Right forelimb (tissue), 1 donor: ENCODE data around the gene FBF1.
"Not testable (repeated sequence)": the region's sequence is repeated elsewhere in the genome, so short reads cannot be mapped to it uniquely, and the experiment has no call there.

Source experiments
- DNase-seq: peaks from one replicate; pipeline ENCODE4 v3.0.0-alpha.2; 2018

The FBF1 gene

GRCh38 chr17:75893305-75894048 is 47.4 kb downstream of the FBF1 start:
- no peak for DNase-seq

GRCh38 chr17:75892556-75893224 is 48.2 kb downstream of the FBF1 start:
- no peak for DNase-seq

GRCh38 chr17:75891605-75892555 is 49.0 kb downstream of the FBF1 start:
- DNase-seq: no peak

GRCh38 chr17:75891022-75891604 is 49.7 kb downstream of the FBF1 start:
- no peak for DNase-seq

- DNase-seq: no peak
Measured at GRCh38 chr17:75889454-75889853, 51.4 kb downstream of the FBF1 start.

GRCh38 chr17:75888484-75888883 is 52.4 kb downstream of the FBF1 start:
- DNase-seq: no peak

GRCh38 chr17:75885860-75886259 is 55.0 kb downstream of the FBF1 start:
- not testable (repeated sequence) for DNase-seq

- DNase-seq: no peak
Measured at GRCh38 chr17:75885431-75885830, 55.4 kb downstream of the FBF1 start.

GRCh38 chr17:75881678-75882454 is 59.0 kb downstream of the FBF1 start:
- no peak for DNase-seq

- no peak for DNase-seq
Measured at GRCh38 chr17:75880266-75880665, 60.6 kb downstream of the FBF1 start.

GRCh38 chr17:75878174-75878998 is 62.5 kb downstream of the FBF1 start, which contains the start of gene TRIM47:
Gene TRIM47 (minus strand): TSS chr17:75878581. CDS start chr17:75878548, 33 bp downstream.
- DNase-seq: peak; percentile 86

GRCh38 chr17:75877752-75878173 is 63.1 kb downstream of the FBF1 start:
- DNase-seq: peak; percentile 77

- peak; percentile 99 for DNase-seq
Measured at GRCh38 chr17:75876938-75877751, 63.7 kb downstream of the FBF1 start.

GRCh38 chr17:75876190-75876937 is 64.5 kb downstream of the FBF1 start:
- DNase-seq: no peak

- DNase-seq: no peak
Measured at GRCh38 chr17:75875940-75876189, 65.0 kb downstream of the FBF1 start.

GRCh38 chr17:75875182-75875939 is 65.5 kb downstream of the FBF1 start:
- DNase-seq: no peak

GRCh38 chr17:75874323-75875181 is 66.3 kb downstream of the FBF1 start:
- DNase-seq: no peak
